ENCODE results near the gene SRSF2.
"Not testable (repeated sequence)": the region's sequence is repeated elsewhere in the genome, so short reads cannot be mapped to it uniquely, and the experiment has no call there.

Gene SRSF2

DNA sequence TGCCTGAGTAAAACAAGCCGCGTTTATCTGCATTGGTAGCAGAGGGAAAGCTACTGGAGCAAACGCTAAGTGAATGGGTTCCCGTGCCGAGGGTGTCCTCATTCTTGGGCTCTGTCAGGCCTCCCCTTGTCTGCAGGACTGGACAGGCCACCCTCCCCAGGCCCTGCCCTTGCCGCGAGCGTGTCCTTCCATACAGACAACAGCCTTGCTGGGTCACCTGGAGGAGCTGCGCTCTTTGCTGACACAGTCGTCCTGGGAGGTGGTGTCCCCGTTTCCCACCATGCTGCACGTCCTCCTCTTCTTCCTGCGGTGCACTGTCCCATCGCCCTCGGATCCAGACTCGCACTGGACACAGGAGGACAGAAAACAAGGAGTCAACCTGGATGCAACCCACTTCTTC lies 18.6 kb downstream of the SRSF2 start:
- no peak for DNase-seq

- DNase-seq = peak; percentile 25
Measured at GRCh38 chr17:76716839-76717215, 20.3 kb downstream of the SRSF2 start.

GRCh38 chr17:76716146-76716838 lies 20.8 kb downstream of the SRSF2 start:
- DNase-seq = peak; percentile 100

GRCh38 chr17:76715496-76715830 lies 21.7 kb downstream of the SRSF2 start:
- DNase-seq = no peak

GRCh38 chr17:76714822-76715495 lies 22.2 kb downstream of the SRSF2 start:
- DNase-seq = peak; percentile 6

DNA sequence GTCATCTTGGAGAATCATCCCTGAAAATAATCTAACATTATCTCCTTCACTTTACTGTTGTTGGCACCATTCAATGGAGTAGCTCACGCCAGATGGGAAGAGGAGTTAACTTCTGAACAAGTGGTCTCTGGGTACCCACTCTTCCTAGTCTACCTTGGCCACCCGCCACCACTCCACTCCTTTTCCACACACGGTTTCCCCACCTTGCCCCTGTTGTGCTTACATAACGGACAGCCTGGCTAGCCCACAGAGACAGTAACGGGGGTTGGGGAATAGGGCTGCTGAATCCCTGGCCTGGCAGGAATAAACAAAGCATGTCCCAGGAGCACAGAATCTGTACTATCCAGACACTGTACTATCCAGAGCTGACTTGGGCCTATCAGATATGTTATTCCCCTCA lies 22.8 kb downstream of the SRSF2 start:
- no peak for DNase-seq

GRCh38 chr17:76713765-76714164 lies 23.4 kb downstream of the SRSF2 start:
- DNase-seq = no peak

GRCh38 chr17:76712321-76712720 lies 24.8 kb downstream of the SRSF2 start:
- not testable (repeated sequence) for DNase-seq

DNA sequence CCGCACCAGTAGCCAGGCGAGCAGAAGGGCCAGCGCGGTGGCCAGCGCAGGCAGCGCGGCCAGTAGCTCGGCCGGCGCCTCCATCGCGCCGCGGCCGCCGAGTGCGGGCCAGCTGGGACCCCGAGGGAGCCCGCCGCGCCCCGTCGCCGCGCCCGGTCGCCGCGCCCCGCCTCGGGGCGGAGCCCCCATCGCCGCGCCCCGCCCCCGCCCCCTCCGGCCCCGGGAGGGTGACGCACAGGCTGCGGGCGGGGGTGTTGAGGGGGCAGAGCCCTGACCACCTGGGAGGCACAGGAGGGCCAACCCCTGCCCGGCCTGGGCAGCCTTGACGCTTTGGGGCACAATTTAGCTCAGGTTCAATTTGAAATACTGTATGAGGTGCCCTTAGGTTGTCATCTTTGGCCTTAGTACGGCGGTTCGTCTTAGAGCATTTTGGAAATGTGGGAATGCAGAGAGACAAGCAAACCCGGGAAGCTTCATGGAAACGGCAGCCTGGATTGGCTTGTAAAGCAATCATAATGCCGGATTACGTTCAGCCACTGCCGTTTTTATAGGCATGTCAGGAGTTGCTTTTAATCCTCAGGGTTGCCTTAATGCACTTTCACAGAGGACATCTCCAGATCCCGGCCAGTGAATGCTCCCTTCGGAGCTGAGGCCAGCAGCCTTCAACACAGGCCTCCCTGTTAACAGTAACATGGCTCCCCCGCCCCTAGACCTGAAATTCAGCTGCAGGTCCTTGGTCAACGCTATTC lies 26.1 kb downstream of the SRSF2 start, which contains the start of gene MXRA7:
Gene MXRA7, minus strand, starts transcription at position 103 of the 749 bp plus-strand sequence. Its CDS starts 19 bp downstream, at position 84.
- DNase-seq = no peak

DNA sequence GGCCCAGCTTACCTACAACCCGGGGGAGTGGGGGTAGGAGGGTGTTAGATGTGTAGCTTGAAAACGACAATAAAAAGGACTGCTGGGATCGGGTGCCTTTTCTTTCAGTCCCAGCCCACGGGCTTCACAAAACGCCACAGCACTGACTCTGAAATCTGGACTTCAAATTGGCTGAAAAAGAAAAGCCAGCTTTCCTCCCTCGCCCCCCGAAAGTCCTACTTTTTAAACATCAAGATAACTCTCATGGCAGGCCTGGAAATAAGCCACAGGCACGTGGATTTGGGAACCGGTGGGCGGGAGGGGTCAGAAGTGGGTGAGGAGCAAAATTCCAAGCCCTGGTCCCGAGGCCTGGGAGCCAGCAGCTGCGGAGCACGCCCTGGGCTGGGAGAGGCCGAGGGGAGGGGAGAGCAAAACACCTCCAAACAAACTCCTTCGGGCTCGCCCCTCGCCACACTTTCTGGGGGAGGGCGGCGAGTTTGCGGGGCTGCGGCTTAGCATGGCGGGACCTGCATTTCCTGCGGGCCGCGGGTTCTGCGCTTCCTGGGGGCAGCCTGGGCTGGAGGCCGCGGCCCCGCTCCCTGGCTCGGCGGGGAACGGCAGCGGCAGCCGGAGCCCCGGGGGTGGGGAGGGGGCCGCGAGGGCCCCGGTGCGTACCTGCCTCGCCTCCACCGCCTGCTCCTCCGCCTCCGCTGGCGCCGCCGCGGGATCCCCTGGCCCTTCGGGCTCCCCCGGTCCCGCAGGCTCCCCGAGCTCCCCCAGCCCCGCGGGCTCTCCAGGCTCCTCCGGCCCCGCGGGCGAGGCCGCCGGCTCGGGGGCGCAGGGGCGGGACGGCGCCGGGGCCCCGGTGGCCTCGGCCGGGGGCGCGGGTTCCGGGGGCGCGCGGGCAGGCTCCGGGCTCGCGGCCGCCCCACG lies 26.9 kb downstream of the SRSF2 start:
- DNase-seq = not testable (repeated sequence)

DNA sequence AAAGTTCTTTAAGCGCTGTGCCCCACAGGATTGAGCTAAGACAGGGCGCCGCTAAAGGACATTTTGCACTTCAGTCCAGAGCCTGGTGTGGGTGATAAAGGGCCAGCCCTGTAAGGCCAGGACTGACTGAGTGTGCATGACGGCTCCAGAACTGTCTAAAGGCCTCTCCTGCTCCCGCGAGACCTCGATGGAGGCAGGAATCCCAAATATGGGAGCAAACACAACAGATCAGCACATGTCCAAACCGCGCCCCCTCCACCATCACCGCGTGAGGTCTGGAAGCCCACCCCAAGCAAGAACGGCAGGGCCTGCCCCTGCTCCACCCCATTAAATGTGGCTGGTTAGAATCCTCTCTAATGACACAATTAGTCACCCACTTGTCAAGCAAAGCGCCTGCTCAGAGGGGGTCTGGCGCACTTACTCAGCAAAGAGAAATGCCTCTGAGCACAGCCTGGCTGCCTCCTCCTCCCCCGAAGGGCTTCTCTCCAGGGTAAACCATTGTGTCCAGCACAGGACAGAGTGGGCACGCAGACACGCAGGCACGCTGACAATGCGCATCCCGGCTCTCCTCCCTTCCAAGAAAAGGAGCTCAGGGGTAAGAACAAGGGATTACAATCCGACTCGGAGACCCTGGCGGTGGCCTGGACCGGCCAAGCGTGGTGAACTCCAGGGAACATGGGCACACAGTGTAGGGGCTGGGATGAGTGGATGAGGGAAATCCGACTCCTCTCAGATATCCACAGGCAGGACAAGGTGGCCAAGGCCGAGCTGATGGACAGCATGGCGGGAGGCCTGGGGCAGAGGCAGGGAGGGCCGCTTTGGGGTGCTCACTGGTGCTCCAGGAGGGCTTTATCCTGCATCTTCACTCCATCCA lies 27.8 kb downstream of the SRSF2 start:
- DNase-seq = no peak

DNA sequence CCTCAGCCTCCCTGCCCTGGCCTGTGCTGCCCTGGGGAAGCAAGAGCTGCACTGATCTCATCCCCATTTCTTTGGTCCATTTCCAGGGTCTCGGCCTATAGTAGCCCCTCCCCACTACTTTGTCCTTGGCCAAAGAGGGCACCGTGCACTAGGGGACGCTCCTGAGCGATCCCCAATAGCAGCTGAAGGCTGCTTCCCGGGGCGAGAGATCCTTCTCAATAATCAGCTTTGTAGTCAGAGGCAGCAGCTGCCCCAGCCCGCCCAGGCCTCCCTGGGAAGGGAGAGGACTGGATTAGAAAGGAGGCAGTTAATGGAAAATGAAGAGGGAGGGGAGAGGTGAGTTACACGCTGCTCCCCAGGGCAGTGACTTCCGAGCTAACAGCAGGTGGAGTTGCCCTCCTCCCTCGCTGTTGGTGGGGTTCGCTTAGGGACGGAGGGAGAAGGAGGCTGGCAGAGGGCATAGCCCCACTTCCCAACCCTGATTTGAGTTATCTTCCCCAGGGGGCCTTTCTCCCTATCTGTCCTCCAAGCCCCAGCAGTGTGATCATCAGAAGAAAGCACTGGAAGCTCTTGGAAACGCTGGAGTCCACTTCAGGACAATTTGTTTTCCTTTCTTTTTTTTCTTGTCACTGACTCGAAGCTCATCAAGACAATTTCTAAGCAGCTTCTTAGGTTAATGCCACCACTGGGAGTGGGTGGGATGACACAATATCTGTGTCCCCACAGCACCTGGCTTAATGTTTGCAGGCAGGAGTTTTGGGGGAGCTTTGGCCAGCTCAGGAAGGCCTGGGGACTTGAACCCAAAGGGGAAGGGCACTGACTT lies 28.9 kb downstream of the SRSF2 start:
- DNase-seq = no peak

DNA sequence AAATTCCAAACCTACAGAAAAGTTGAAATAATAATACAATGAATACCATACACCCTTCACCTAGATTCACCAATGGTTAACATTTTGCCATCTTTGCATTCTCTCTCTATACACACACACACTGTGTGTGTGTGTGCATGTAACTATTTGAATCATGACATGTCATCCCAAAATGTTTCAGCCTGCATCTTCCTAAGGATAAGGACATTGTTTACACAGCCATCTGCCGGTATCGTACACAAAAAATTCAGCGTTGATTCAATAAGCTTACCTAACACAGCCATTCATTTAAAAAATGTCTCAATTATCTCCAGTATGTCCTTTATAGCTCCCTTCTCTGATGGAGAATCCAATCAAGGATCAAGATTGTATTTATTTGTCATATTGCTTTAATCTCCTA lies 30.3 kb downstream of the SRSF2 start:
- no peak for DNase-seq

GRCh38 chr17:76704805-76705204 lies 32.3 kb downstream of the SRSF2 start:
- DNase-seq = no peak

DNA sequence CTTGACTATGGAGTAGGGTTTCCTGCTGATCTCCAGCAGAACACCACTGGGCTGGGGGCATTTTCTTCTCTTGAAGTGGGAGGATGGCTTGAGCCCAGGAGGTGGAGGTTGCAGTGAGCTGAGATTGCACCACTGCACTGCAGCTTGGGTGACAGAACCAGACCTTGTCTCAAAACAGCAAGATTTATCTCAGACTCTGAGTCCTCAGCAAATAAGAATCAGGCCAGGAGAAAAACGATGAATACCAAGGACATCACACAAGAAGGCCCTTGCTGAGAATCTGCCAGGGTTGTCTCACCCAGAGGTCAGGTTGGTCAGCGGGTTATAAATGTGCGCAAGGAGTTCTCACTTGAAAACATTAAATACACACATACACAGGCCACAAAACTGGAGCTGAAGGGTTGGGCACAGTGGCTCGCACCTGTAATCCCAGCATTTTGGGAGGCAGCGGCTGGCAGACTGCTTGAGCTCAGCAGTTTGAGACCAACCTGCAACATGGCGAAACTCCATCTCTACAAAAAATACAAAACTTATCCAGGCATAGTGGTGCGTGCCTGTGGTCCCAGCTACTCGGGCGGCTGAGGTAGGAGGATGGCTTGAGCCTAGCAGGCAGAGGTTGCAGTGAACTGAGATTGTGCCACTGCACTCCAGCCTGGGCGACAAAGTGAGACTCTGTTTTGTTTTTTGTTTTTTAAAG lies 34.0 kb downstream of the SRSF2 start:
- no peak for DNase-seq

DNA sequence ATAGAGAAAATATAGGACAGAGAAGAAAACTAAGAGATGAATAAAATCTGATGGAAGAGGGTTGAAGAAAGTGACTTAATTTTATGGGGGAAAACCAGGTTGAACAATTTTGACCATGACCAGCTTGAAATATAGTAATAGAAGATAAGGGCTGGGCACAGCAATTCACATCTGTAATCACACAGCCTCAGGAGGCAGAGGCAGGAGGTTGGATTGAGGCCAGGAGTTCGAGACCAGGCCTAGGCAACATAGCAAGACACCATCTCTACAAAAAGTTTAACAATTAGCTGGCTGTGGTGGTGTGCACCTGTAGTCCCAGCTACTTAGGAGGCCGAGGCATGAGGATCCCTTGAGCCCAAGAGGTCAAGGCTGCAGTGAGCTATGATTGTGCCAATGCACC lies 35.1 kb downstream of the SRSF2 start:
- DNase-seq = no peak

DNA sequence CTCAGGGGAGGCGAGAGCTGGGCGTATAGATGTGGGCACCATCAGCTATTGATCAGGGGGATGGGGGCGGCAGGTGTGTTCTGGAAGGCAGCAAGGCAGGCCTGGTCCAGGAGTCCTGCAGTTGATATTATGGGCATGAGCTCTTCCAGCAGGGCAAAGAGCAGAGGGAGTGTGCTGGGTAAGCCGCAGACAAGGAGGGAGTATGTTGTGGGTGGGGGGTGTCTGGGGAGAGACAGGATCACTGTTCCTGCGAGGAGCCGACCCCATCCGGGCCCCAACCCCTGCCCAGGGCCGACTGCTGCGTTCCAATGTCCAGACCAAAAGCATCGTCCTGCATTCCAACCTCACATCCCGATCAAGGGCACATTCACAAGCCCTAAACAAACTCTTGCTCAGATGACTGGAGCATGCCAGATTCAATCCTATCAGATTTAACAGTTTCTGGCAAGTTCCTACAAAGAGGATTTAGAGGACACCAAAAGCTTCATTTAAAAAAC lies 35.6 kb downstream of the SRSF2 start:
- DNase-seq = no peak

- no peak for DNase-seq
Measured at GRCh38 chr17:76700617-76701470, 36.3 kb downstream of the SRSF2 start.

DNA sequence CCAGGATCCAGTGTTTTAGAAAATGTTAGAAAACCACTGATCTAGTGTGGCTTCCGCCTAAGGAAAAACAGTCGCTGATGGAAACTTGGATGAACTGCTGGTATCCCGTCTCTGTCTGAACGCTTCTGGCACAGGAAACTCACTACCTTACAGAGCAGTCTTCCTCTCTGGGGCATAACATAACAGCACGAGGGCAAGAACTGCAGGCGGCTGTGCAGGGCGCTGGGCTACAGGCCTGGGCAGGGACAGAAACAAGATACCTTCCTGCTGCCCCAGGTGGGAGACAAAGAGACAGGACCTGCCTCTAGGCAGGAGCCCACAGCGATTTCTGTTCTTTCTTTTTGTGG lies 36.9 kb downstream of the SRSF2 start:
- no peak for DNase-seq
